Measurements from ENCODE around the gene MUC5AC. TPM values are rescaled to one million over a fixed set of nuclear protein-coding genes. Genes with fewer than 3 reads are reported as not detected.
A peak's percentile ranks its signal among the peaks of the same experiment; 100 is the strongest.

Gene MUC5AC
- total and polyA plus RNA-seq, 11 donors = not detected

GRCh38 chr11:1167751-1168231, 10.0 kb downstream of the MUC5AC start:
- Histone ChIP-seq H3K4me3 (no peak overlapping the region), H3K27me3 (peaks cover 0 to 3% (median 0%) of the 10 kb centered on the region in 9 donors), H3K36me3 (no peaks in the 10 kb centered on the region), H3K27ac (no peak overlapping the region), H3K4me1 (no peaks in the 10 kb centered on the region), H3K9me3 (no peaks in the 10 kb centered on the region)
- 83 to 86% (median 85%) methylated on average over 12 to 19 of the region's 19 CpGs for WGBS, 4 donors
- intact Hi-C loops (cut with DNase I) = no loop called here
- DNase-seq (peak in 2 of 5 donors; percentile 10 to 62), ATAC-seq (peak in 1 of 4 donors; percentile 18)
- TF ChIP-seq, protein P1, sequence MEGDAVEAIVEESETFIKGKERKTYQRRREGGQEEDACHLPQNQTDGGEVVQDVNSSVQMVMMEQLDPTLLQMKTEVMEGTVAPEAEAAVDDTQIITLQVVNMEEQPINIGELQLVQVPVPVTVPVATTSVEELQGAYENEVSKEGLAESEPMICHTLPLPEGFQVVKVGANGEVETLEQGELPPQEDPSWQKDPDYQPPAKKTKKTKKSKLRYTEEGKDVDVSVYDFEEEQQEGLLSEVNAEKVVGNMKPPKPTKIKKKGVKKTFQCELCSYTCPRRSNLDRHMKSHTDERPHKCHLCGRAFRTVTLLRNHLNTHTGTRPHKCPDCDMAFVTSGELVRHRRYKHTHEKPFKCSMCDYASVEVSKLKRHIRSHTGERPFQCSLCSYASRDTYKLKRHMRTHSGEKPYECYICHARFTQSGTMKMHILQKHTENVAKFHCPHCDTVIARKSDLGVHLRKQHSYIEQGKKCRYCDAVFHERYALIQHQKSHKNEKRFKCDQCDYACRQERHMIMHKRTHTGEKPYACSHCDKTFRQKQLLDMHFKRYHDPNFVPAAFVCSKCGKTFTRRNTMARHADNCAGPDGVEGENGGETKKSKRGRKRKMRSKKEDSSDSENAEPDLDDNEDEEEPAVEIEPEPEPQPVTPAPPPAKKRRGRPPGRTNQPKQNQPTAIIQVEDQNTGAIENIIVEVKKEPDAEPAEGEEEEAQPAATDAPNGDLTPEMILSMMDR (IDR thresholded peaks at IDR 0.05) = no peak
- TF ChIP-seq POLR2A (IDR thresholded peaks at IDR 0.05) = no peak

GRCh38 chr11:1168256-1168655, 10.5 kb downstream of the MUC5AC start:
- H3K27ac ChIP-seq = no peak overlapping the region
- no peaks in the 10 kb centered on the region for H3K27me3 ChIP-seq
- WGBS, 4 donors = 89 to 94% (median 91%) methylated on average over 11 of the region's 11 CpGs
- H3K36me3 ChIP-seq = no peaks in the 10 kb centered on the region
- peak in 1 of 5 donors; percentile 7 for DNase-seq
- ATAC-seq = no peak
- no peaks in the 10 kb centered on the region for H3K9me3 ChIP-seq
- TF ChIP-seq, protein P1 (IDR thresholded peaks at IDR 0.05) = no peak
- TF ChIP-seq POLR2A (IDR thresholded peaks at IDR 0.05) = no peak
- H3K4me1 ChIP-seq = no peaks in the 10 kb centered on the region
- H3K4me3 ChIP-seq = no peak overlapping the region
- intact Hi-C loops (cut with DNase I) = no loop called here

DNA sequence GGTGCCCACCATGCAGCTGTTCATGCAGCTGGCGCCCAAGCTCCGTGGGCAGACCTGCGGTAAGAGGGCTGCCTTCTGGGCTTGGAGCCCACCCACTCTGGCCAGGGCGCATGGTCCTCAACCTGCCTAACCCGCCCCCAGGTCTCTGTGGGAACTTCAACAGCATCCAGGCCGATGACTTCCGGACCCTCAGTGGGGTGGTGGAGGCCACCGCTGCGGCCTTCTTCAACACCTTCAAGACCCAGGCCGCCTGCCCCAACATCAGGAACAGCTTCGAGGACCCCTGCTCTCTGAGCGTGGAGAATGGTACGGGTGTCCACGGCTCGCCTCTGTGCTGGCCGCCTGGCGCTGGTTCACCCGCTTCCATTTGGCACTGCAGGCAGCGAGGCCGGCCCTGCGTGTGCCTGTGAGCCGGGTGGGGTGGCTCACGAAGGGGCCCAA, 11.0 kb downstream of the MUC5AC start:
- DNase-seq (peak in 1 of 5 donors; percentile 37), ATAC-seq (no peak)
- WGBS, 4 donors = 90 to 96% (median 93%) methylated on average over 13 to 23 of the region's 23 CpGs
- no peak overlapping the region for H3K27ac ChIP-seq
- TF ChIP-seq, protein P1 (IDR thresholded peaks at IDR 0.05) = no peak
- no peak for TF ChIP-seq POLR2A (IDR thresholded peaks at IDR 0.05)
- H3K4me1 ChIP-seq = no peaks in the 10 kb centered on the region
- H3K4me3 ChIP-seq = no peak overlapping the region
- no peaks in the 10 kb centered on the region for H3K9me3 ChIP-seq
- no peaks in the 10 kb centered on the region for H3K36me3 ChIP-seq
- intact Hi-C loops (cut with DNase I) = no loop called here
- no peaks in the 10 kb centered on the region for H3K27me3 ChIP-seq

DNA sequence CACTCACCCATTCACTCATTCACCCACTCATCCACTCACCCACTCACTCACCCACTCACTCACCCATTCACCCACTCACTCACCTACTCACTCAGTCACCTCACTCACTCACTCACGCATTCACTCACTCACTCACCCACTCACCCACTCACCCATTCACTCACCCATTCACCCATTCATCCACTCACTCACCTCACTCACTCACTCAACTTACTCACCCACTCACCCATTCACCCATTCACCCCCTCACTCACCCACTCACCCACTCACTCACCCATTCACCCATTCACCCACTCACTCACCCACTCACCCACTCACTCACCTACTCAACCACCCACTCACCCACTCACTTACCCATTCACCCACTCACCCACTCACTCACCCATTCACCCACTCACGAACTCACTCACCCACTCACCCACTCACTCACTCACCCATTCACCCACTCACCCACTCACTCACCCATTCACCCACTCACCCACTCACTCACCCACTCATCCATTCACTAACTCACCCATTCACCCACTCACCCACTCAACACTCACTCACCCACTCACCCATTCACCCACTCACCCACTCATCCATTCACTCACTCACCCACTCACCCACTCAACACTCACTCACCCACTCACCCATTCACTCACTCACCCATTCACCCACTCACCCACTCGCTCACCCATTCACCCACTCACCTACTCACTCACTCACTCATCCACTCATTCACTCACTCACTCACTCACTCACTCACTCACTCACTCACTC, 13.7 kb downstream of the MUC5AC start:
- DNase-seq (peak in 2 of 5 donors; percentile 5 to 10), ATAC-seq (no peak)
- Histone ChIP-seq H3K4me1 (no peaks in the 10 kb centered on the region), H3K27me3 (no peaks in the 10 kb centered on the region), H3K36me3 (no peaks in the 10 kb centered on the region), H3K9me3 (no peaks in the 10 kb centered on the region), H3K4me3 (no peak overlapping the region), H3K27ac (no peak overlapping the region)
- intact Hi-C loops (cut with DNase I) = no loop called here
- whole genome bisulfite sequencing, 4 donors = 45 to 91% (median 76%) methylated on average over 2 of the region's 3 CpGs
- TF ChIP-seq POLR2A (IDR thresholded peaks at IDR 0.05) = no peak
- TF ChIP-seq, protein P1 (IDR thresholded peaks at IDR 0.05) = no peak

Data from heart left ventricle (tissue), 16 donors.